BE2C (cell line): ENCODE measurements around the gene TBCEL.

Source experiments
- DNase-seq: peaks from one replicate; pipeline ENCODE4 v3.0.0-alpha.2; 2020
- H3K27me3 ChIP-seq: fragments of 250-450 bp; sonication (Bioruptor Pico); 2 replicates; pipeline ENCODE4 v1.5.1; 2020; ENCODE audit warnings: mild to moderate bottlenecking
- H3K36me3 ChIP-seq: fragments of 250-450 bp; sonication (Bioruptor Pico); 2 replicates; pipeline ENCODE4 v1.5.1; 2020; ENCODE audit warnings: mild to moderate bottlenecking
- H3K4me1 ChIP-seq: fragments of 250-450 bp; sonication (Bioruptor Pico); 2 replicates; pipeline ENCODE4 v1.5.1; 2020
- H3K4me3 ChIP-seq: 2 replicates; pipeline ENCODE4 v1.5.1; 2011; ENCODE audit warnings: low read depth, low read length
- H3K9me3 ChIP-seq: fragments of 250-450 bp; sonication (Bioruptor Pico); 2 replicates; pipeline ENCODE4 v1.5.1; 2020
- CTCF ChIP-seq: IDR thresholded peaks from 2 replicates; pipeline ENCODE4 v1.5.1; 2012; ENCODE audit warnings: mild to moderate bottlenecking, low read depth, low read length

The TBCEL gene

GRCh38 chr11:120985718-120986569, 38.0 kb upstream of the TBCEL start:
- no peaks in the 10 kb centered on the region for H3K9me3 ChIP-seq
- peak overlapping the region; percentile 45 for H3K4me3 ChIP-seq
- H3K36me3 ChIP-seq = no peaks in the 10 kb centered on the region
- no peaks in the 10 kb centered on the region for H3K27me3 ChIP-seq
- peak; percentile 23 for TF ChIP-seq CTCF
- DNase-seq = peak; percentile 84
- H3K4me1 ChIP-seq = no peaks in the 10 kb centered on the region

GRCh38 chr11:120988603-120989002, 35.3 kb upstream of the TBCEL start:
- no peak for TF ChIP-seq CTCF
- no peaks in the 10 kb centered on the region for H3K36me3 ChIP-seq
- no peaks in the 10 kb centered on the region for H3K27me3 ChIP-seq
- no peaks in the 10 kb centered on the region for H3K4me1 ChIP-seq
- no peaks in the 10 kb centered on the region for H3K9me3 ChIP-seq
- no peak overlapping the region for H3K4me3 ChIP-seq
- DNase-seq = no peak

- no peak for DNase-seq
- Histone ChIP-seq H3K36me3 (no peaks in the 10 kb centered on the region), H3K27me3 (no peaks in the 10 kb centered on the region), H3K9me3 (no peaks in the 10 kb centered on the region), H3K4me1 (no peaks in the 10 kb centered on the region), H3K4me3 (no peak overlapping the region)
- no peak for TF ChIP-seq CTCF
These were observed 31.8 kb upstream of the TBCEL start for GRCh38 chr11:120991830-120992686.

- no peaks in the 10 kb centered on the region for H3K27me3 ChIP-seq
- TF ChIP-seq CTCF = no peak
- H3K36me3 ChIP-seq = no peaks in the 10 kb centered on the region
- H3K4me1 ChIP-seq = no peaks in the 10 kb centered on the region
- no peak overlapping the region for H3K4me3 ChIP-seq
- H3K9me3 ChIP-seq = no peaks in the 10 kb centered on the region
- DNase-seq = no peak
These were observed 29.6 kb upstream of the TBCEL start for GRCh38 chr11:120994091-120994859.

- H3K36me3 ChIP-seq = no peaks in the 10 kb centered on the region
- H3K9me3 ChIP-seq = no peaks in the 10 kb centered on the region
- H3K4me3 ChIP-seq = no peak overlapping the region
- no peak for TF ChIP-seq CTCF
- DNase-seq = no peak
- H3K4me1 ChIP-seq = no peaks in the 10 kb centered on the region
- no peaks in the 10 kb centered on the region for H3K27me3 ChIP-seq
These were observed 28.7 kb upstream of the TBCEL start for GRCh38 chr11:120995184-120995583.
